ENCODE data around the gene NLE1. TPM values are rescaled to one million over a fixed set of nuclear protein-coding genes. Genes with fewer than 3 reads are reported as not detected.

NLE1 gene
- total and polyA plus RNA-seq, 5 donors from 2014 or later: 3.1 to 9.8 (median 4.0) TPM

DNA sequence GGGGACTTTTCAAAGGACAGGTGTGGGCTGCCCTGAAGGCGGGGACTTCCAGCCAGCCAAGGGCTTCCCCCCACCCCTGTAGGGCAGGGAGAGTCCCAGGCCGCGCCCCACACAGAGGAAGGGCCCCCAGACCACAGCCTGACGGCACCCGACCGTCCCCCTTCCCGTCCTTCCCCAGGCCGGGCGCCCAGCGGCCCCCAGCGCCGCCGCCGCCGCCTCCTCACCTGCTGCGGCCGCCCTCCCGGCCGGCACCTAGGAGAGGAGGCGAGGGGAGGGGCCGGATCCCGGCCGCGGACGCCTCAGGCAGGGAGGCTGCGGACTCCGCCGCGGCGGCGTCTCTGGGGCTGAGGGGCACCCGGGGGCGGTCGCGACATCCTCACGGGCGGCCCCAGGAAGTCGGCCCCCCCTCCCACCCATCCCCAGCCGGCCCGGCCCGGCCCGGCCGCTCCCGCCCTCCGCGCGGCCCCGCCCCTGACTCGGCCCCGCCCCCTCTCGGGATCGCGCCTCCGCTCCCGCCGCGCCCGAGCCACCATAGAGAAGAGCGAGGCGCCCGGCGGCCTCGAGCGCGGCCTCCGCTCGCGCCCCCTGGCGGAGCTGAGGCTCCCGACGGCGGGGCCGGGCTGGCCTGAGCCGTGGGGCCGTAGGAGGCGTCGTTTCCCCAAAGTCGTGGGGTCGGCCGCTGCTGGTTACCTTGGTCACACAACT, 53.1 kb downstream of the NLE1 start:
- Histone ChIP-seq H3K27me3 (ENCODE audit: control insufficient read depth, insufficient read depth, low read length) (no peaks in the 10 kb centered on the region), H3K4me3 (ENCODE audit: low read depth, low read length) (peak overlapping the region; percentile 99), H3K9me3 (ENCODE audit: control insufficient read depth in 2 of 2, low read length in 2 of 2) (no peaks in the 10 kb centered on the region), H3K27ac (ENCODE audit: insufficient read depth, low read length, poor library complexity, severe bottlenecking) (peak overlapping the region; percentile 97), H3K36me3 (ENCODE audit: control insufficient read depth, insufficient read depth, low read length) (no peaks in the 10 kb centered on the region), H3K4me1 (ENCODE audit: control insufficient read depth, insufficient read depth, low read length, poor library complexity, severe bottlenecking) (peaks cover 49% of the 10 kb centered on the region)
- no peaks in the 10 kb centered on the region for H3K36me3 Mint-ChIP-seq
- peak overlapping the region; percentile 95 to 98 (median 96) for H3K27ac Mint-ChIP-seq
- H3K9me3 Mint-ChIP-seq: no peaks in the 10 kb centered on the region
- peak; percentile 85 to 89 (median 88) for DNase-seq
- H3K27me3 Mint-ChIP-seq: no peaks in the 10 kb centered on the region
- H3K4me3 Mint-ChIP-seq: peak overlapping the region; percentile 93 to 100 (median 94)
- ATAC-seq (ENCODE audit: low read depth in 2 of 2): peak; percentile 83 to 84
- H3K4me1 Mint-ChIP-seq: peaks cover 27 to 46% (median 36%) of the 10 kb centered on the region in 4 donors

DNA sequence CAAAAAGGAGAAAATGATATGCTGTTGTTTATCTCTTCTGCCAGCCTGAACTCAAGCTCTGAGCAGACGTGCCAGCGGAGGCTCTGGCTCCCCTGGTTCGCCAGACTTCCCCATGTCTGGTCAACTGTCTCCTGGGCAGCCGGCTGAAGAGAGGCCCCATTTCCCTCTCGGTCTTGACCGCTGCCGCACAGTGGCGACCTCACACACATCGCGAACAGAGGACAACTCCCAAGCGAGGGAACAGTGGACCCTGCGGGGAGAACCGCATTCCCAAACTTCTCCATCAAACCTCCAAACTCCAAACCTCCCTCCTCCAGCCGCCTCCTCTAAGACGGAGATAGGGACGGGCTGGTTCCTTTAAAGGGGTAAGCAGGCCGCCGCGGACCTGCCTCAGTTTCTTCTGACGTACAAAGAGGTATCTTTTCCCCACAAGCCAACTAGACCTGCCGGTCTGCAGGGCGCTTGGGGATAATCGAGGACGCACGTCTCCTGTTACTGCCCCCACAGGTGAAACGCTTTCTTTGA, 53.7 kb downstream of the NLE1 start:
- DNase-seq (no peak), ATAC-seq (ENCODE audit: low read depth in 2 of 2) (no peak)
- peak overlapping the region; percentile 93 to 100 (median 94) for H3K4me3 Mint-ChIP-seq
- Histone ChIP-seq H3K27me3 (ENCODE audit: control insufficient read depth, insufficient read depth, low read length) (no peaks in the 10 kb centered on the region), H3K4me1 (ENCODE audit: control insufficient read depth, insufficient read depth, low read length, poor library complexity, severe bottlenecking) (peaks cover 55% of the 10 kb centered on the region), H3K4me3 (ENCODE audit: low read depth, low read length) (peak overlapping the region; percentile 99), H3K9me3 (ENCODE audit: control insufficient read depth in 2 of 2, low read length in 2 of 2) (no peaks in the 10 kb centered on the region), H3K36me3 (ENCODE audit: control insufficient read depth, insufficient read depth, low read length) (no peaks in the 10 kb centered on the region), H3K27ac (ENCODE audit: insufficient read depth, low read length, poor library complexity, severe bottlenecking) (peak overlapping the region; percentile 97)
- H3K4me1 Mint-ChIP-seq: peaks cover 27 to 52% (median 38%) of the 10 kb centered on the region in 4 donors
- peak overlapping the region; percentile 88 to 98 (median 96) for H3K27ac Mint-ChIP-seq
- no peaks in the 10 kb centered on the region for H3K9me3 Mint-ChIP-seq
- H3K36me3 Mint-ChIP-seq: no peaks in the 10 kb centered on the region
- H3K27me3 Mint-ChIP-seq: no peaks in the 10 kb centered on the region

DNA sequence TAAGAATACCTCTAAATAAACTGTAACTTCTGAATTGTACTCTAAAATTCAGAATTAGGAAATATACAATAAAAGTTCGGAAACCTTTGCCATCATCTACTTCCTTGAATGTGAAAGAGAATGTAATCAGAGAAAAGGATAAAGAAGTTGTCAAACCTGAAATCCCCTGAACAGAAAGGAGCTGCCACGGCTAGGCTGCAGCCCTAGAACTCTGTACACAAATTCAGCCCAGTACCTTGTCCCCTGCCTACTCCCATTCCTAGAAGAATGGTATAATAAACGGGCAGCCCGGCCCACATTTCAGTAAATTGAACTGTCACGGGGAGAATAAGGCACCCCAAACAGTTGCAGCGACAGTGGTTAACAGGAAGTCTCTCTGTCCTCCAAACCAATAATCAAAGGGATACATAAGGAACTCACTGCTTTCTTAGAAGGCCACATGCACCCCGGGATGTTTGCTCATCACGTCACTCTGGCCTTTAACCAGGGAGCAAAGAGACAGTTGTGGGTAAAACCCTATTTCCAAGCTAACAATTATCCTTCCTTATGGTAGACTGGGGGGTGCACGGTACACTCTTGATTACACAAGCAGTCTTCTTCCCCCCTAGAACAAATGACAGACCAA, 54.3 kb downstream of the NLE1 start:
- peaks cover 60% of the 10 kb centered on the region for H3K4me1 ChIP-seq (ENCODE audit: control insufficient read depth, insufficient read depth, low read length, poor library complexity, severe bottlenecking)
- no peaks in the 10 kb centered on the region for H3K27me3 ChIP-seq (ENCODE audit: control insufficient read depth, insufficient read depth, low read length)
- DNase-seq: peak; percentile 20 to 68 (median 39)
- H3K9me3 Mint-ChIP-seq: no peaks in the 10 kb centered on the region
- H3K4me3 Mint-ChIP-seq: peak overlapping the region; percentile 93 to 100 (median 94)
- H3K4me1 Mint-ChIP-seq: peaks cover 32 to 57% (median 44%) of the 10 kb centered on the region in 4 donors
- H3K36me3 ChIP-seq (ENCODE audit: control insufficient read depth, insufficient read depth, low read length): no peaks in the 10 kb centered on the region
- H3K27ac Mint-ChIP-seq: peak overlapping the region; percentile 88 to 98 (median 96)
- H3K9me3 ChIP-seq (ENCODE audit: control insufficient read depth in 2 of 2, low read length in 2 of 2): no peaks in the 10 kb centered on the region
- no peaks in the 10 kb centered on the region for H3K36me3 Mint-ChIP-seq
- peak overlapping the region; percentile 97 for H3K27ac ChIP-seq (ENCODE audit: insufficient read depth, low read length, poor library complexity, severe bottlenecking)
- H3K4me3 ChIP-seq (ENCODE audit: low read depth, low read length): peak overlapping the region; percentile 99
- ATAC-seq (ENCODE audit: low read depth in 2 of 2): no peak
- no peaks in the 10 kb centered on the region for H3K27me3 Mint-ChIP-seq

DNA sequence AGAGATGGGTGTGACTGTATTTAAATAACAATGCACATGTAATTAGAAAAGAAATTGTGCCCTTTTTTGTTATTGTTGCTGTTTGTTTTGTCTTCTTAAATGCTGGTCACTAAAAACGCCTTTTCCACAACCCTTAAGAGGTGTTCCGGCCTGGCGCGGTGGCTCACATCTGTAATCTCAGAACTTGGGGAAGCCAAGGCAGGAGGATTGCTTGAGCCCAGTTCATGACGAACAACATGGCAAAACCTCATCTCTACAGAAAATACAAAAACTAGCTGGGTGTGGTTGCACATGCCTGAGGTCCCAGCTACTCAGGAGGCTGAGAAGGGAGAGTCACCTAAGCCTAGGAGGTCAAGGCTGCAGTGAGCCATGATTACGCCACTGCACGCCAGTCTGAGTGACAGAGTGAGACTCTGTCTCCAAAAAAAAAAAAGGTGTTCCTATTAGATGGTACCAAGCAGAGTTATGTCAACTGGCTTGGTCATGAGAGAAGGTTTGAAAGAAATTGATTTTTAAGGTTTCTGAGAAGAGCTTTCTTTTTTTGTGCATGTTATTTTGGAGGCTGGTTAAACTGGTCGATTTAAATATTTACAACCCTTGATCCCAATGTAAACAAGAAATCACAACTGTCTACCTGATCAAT, 55.1 kb downstream of the NLE1 start:
- Histone ChIP-seq H3K4me1 (ENCODE audit: control insufficient read depth, insufficient read depth, low read length, poor library complexity, severe bottlenecking) (peaks cover 68% of the 10 kb centered on the region), H3K4me3 (ENCODE audit: low read depth, low read length) (peak overlapping the region; percentile 99), H3K36me3 (ENCODE audit: control insufficient read depth, insufficient read depth, low read length) (no peaks in the 10 kb centered on the region), H3K27ac (ENCODE audit: insufficient read depth, low read length, poor library complexity, severe bottlenecking) (peak overlapping the region; percentile 97), H3K9me3 (ENCODE audit: control insufficient read depth in 2 of 2, low read length in 2 of 2) (no peaks in the 10 kb centered on the region), H3K27me3 (ENCODE audit: control insufficient read depth, insufficient read depth, low read length) (no peaks in the 10 kb centered on the region)
- DNase-seq (no peak), ATAC-seq (ENCODE audit: low read depth in 2 of 2) (no peak)
- H3K4me3 Mint-ChIP-seq: peak overlapping the region; percentile 93 to 100 (median 94)
- no peaks in the 10 kb centered on the region for H3K9me3 Mint-ChIP-seq
- H3K36me3 Mint-ChIP-seq: no peaks in the 10 kb centered on the region
- no peaks in the 10 kb centered on the region for H3K27me3 Mint-ChIP-seq
- H3K4me1 Mint-ChIP-seq: peaks cover 37 to 65% (median 51%) of the 10 kb centered on the region in 4 donors
- peak overlapping the region; percentile 88 to 98 (median 96) for H3K27ac Mint-ChIP-seq

DNA sequence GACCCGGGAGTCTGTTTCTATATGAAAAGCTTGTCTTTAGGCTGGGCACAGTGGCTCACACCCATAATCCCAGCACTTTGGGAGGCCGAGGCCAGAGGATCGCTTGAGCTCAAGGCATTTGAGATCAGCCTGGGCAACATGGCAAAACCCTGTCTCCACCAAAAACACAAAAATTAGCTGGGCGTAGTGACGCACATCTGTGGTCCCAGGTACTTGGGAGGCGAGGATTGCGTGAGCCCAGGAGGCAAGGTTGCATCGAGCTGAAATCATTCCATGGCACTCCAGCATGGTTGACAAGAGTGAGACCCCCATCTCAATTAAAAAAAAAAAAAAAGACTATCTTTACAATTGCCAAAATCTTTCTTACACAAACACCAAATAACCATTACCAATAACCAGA, 55.9 kb downstream of the NLE1 start:
- Mint-ChIP-seq H3K4me1 (peaks cover 41 to 71% (median 58%) of the 10 kb centered on the region in 4 donors), H3K9me3 (no peaks in the 10 kb centered on the region), H3K36me3 (no peaks in the 10 kb centered on the region), H3K4me3 (peak overlapping the region; percentile 93 to 100 (median 94)), H3K27ac (peak overlapping the region; percentile 88 to 98 (median 96)), H3K27me3 (no peaks in the 10 kb centered on the region)
- Histone ChIP-seq H3K27me3 (ENCODE audit: control insufficient read depth, insufficient read depth, low read length) (no peaks in the 10 kb centered on the region), H3K4me3 (ENCODE audit: low read depth, low read length) (peak overlapping the region; percentile 99), H3K9me3 (ENCODE audit: control insufficient read depth in 2 of 2, low read length in 2 of 2) (no peaks in the 10 kb centered on the region), H3K36me3 (ENCODE audit: control insufficient read depth, insufficient read depth, low read length) (no peaks in the 10 kb centered on the region), H3K27ac (ENCODE audit: insufficient read depth, low read length, poor library complexity, severe bottlenecking) (peak overlapping the region; percentile 97), H3K4me1 (ENCODE audit: control insufficient read depth, insufficient read depth, low read length, poor library complexity, severe bottlenecking) (peaks cover 77% of the 10 kb centered on the region)
- ATAC-seq (ENCODE audit: low read depth in 2 of 2) (no peak), DNase-seq (no peak)

DNA sequence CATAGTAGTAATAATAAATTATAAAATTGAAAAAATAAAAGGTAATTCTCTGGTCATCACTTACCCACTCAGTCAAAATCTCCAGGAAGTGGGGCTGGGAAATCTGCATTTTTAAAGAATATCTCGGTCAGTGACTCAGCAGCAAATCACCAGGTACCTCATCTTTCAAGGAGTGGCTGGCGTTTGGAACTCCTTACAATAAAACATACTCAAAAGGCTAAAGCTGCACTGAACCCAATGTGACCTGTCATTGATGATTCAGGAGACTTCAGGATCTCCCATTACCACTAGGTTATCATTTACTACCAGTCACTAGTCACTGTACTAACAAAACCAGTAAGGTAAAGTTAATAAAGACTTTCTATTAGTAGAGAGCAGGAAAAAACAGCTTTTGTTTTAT, 57.1 kb downstream of the NLE1 start:
- Mint-ChIP-seq H3K9me3 (no peaks in the 10 kb centered on the region), H3K4me3 (peak overlapping the region; percentile 93 to 100 (median 94)), H3K4me1 (peaks cover 50 to 80% (median 69%) of the 10 kb centered on the region in 4 donors), H3K27ac (peak overlapping the region; percentile 89 to 98 (median 96)), H3K27me3 (no peaks in the 10 kb centered on the region), H3K36me3 (no peaks in the 10 kb centered on the region)
- Histone ChIP-seq H3K9me3 (ENCODE audit: control insufficient read depth in 2 of 2, low read length in 2 of 2) (no peaks in the 10 kb centered on the region), H3K4me1 (ENCODE audit: control insufficient read depth, insufficient read depth, low read length, poor library complexity, severe bottlenecking) (peaks cover 86% of the 10 kb centered on the region), H3K4me3 (ENCODE audit: low read depth, low read length) (peak overlapping the region; percentile 99), H3K27ac (ENCODE audit: insufficient read depth, low read length, poor library complexity, severe bottlenecking) (peak overlapping the region; percentile 97), H3K27me3 (ENCODE audit: control insufficient read depth, insufficient read depth, low read length) (no peaks in the 10 kb centered on the region), H3K36me3 (ENCODE audit: control insufficient read depth, insufficient read depth, low read length) (no peaks in the 10 kb centered on the region)
- DNase-seq: no peak
- ATAC-seq (ENCODE audit: low read depth in 2 of 2): no peak

DNA sequence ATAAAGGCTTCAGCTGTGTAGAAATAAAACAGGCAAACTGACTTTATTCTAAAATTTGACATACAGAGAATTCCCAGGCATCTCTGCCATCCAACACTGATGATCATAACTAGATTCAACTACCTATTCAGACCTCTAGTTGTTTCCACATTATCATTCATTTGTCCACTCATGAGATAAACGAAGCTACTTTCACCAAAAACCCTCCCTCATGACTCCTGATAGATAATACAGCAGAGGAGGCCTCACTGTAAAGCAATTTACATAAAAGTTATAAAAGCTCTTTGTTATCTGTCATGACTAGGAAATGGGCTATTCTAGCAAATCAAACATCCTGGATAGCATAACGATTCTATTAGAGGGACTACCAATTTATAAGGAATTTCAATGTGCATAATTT, 59.0 kb downstream of the NLE1 start:
- H3K4me1 ChIP-seq (ENCODE audit: control insufficient read depth, insufficient read depth, low read length, poor library complexity, severe bottlenecking): peaks cover 90% of the 10 kb centered on the region
- Mint-ChIP-seq H3K4me3 (peak overlapping the region; percentile 31 to 94 (median 83)), H3K36me3 (no peaks in the 10 kb centered on the region), H3K27ac (peak overlapping the region; percentile 33 to 97 (median 88)), H3K4me1 (peaks cover 58 to 91% (median 77%) of the 10 kb centered on the region in 4 donors), H3K27me3 (no peaks in the 10 kb centered on the region), H3K9me3 (no peaks in the 10 kb centered on the region)
- peak overlapping the region; percentile 75 for H3K4me3 ChIP-seq (ENCODE audit: low read depth, low read length)
- H3K27ac ChIP-seq (ENCODE audit: insufficient read depth, low read length, poor library complexity, severe bottlenecking): peak overlapping the region; percentile 77
- ATAC-seq (ENCODE audit: low read depth in 2 of 2) (no peak), DNase-seq (no peak)
- H3K9me3 ChIP-seq (ENCODE audit: control insufficient read depth in 2 of 2, low read length in 2 of 2): no peaks in the 10 kb centered on the region
- no peaks in the 10 kb centered on the region for H3K36me3 ChIP-seq (ENCODE audit: control insufficient read depth, insufficient read depth, low read length)
- H3K27me3 ChIP-seq (ENCODE audit: control insufficient read depth, insufficient read depth, low read length): no peaks in the 10 kb centered on the region
